SKM-1 (cell line): Measurements from ENCODE around the gene MYOM1.
A peak's percentile ranks its signal among the peaks of the same experiment; 100 is the strongest.

ENCODE experiments used
- DNase-seq: peaks from one replicate; lab custom pipeline; 2025; ENCODE audit not compliant: unreplicated experiment; lab: John Stamatoyannopoulos, UW

MYOM1 gene

DNA sequence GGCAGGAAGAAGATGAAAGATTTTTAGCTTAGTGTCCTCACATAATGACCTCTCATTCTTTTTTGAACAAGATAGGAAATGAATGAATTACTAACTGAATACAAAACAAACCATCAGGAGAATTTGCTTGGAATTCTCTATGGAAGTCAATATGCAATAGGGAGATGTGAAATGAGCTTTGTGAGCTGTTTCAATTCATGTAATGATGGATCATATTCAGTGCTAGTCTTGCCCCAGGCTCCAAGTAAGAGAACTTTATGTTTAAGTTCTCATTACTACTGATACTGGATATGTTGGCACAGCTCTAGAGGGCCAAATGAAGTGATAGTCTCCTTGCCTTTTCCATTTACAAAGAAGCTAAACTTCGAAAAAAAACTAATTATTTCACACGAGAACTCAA, 29.2 kb downstream of the MYOM1 start:
- DNase-seq = no peak

- no peak for DNase-seq
Measured at GRCh38 chr18:3189884-3190283, 29.9 kb downstream of the MYOM1 start.

DNA sequence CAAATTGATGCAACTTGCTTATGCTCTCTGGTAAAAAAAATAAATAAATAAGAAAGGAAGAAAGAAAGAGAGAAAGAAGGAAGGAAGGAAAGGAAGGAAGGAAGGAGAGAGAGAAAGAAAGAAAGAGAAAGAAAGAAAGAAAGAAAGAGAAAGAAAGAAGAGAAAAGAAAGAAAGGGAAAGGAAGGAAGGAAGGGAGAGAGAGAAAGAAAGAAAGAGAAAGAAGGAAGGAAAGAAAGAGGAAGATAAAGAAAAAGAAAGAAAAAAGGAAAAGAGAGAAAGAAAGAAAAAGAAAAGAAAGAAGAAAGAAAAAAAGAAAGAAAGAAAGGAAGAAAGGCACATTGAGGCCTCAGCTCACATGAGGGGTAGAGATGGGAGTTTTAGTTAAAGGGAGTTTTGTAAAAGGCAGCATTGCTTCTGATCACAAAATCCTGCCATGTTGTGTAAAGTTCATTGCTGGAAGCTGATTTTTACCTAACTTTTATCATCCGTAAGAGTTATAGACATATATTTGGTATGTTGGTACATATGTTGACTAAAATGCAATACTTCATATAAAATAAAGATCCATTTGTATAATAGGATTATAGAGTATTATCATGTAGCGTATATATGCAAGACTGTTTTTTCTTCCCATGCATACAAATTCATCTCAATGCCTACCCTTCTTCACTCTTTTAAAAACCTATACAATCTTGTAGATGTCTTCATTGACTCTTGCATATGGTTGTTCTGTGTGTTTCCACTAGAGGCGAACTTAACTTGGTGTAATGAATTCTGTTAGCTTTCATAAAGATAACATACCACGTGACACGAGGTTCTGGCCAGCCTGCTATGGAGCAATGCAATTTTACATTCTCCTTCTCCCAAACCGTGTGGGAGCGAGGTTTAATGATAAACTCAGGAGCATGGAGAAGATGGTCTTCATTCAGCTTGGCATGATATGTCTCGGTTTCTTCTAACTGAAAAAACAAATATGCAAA, 32.8 kb downstream of the MYOM1 start:
- no peak for DNase-seq

DNA sequence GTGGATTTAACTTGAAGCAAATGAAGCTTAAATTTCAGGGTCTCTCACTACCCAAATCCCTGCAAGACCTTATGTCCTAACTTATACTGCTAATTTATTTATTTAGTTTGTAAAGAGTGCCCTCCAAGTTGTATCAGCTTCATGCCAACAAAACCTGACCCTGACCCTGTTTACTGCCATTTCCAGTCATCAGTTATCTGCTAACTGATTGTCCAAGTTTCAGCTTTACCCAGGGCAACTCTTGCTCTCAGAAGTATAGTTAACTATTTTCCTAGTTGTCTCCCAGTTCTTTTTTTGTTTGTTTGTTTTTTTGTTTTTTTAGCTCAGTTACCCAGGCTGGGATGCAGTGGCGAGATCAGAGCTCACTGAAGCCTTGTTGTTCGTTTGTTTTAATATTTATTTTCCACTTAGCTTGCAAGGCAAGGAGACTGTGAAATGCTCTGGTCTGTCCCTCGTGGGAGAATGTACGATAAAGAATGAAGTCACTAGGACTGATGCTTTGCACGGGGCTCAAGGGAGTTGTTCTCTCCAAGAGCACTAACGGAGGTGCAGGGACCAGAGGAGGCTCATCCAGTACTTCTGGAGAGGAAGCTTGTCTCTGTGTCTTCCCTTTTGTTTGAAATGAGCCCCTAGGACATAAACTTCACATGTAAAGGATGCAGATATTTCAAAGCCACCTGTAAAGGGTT, 35.3 kb downstream of the MYOM1 start:
- DNase-seq = no peak

DNA sequence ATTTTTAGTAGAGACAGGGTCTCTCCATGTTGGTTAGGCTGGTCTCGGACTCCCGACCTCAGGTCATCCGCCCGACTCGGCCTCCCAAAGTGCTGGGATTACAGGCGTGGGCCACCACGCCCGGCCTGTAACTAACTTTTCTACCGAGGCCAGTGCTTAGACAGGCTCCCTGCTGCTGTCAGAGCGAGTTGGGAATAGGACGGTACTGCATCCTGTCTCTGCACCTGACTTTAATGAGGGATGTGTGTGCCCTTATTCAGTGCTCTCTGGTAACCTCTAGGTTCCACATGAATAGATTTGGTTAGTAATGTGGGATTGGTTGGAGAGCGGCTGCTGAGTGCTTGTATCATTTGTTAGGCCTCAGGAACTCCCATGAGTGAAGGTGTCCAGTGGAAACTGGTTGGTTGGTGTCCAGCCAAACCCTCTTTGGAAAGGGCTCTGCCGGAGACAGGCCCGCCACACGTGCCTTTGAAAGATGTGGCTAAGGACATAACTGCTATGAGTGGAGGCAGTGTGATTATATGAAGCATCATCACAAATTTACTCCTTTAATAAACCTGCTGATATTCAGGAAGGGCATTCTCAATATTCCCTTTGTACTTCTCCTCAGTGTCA, 36.6 kb downstream of the MYOM1 start:
- no peak for DNase-seq

- DNase-seq = no peak
Measured at GRCh38 chr18:3180325-3180724, 39.4 kb downstream of the MYOM1 start.

- DNase-seq = no peak
Measured at GRCh38 chr18:3179430-3180089, 40.2 kb downstream of the MYOM1 start.

DNA sequence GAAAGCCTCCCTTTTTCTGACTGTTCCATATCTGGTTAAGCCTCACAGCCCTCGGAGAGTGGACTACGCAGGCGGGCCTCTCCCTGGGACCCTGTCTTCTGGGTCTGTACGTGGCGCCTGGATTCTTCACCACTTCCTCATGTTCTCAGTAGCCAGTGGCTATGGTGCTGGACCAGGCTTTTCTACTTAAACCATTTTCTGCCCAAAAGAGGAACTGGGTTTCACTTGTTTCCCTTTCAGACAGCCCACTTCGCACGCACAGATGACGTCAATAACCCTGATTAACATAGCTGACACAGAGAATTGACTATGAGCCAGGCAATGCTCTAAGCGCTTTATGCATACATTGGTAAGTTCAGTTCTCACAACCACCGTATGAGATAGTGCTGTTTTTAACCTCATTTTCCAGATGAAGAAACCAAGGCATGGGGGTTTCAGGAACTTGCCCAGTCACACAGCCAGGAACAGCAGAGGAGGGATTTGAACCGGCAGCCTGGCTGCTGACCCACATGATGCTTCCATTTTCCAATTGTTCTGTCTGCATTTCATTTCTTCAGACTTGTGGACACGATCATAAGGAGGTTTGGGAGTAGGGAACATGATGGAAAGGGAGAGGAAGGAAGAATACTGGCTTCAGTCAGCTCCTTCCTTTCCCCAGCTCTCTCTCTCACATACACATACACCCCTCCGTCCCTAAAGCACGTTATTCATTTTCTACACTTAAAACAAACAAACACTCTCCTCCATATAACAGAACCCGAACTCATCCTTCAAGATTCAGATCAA, 41.7 kb downstream of the MYOM1 start:
- peak; percentile 95 for DNase-seq

GRCh38 chr18:3175195-3175758, 44.5 kb downstream of the MYOM1 start:
- DNase-seq = no peak

DNA sequence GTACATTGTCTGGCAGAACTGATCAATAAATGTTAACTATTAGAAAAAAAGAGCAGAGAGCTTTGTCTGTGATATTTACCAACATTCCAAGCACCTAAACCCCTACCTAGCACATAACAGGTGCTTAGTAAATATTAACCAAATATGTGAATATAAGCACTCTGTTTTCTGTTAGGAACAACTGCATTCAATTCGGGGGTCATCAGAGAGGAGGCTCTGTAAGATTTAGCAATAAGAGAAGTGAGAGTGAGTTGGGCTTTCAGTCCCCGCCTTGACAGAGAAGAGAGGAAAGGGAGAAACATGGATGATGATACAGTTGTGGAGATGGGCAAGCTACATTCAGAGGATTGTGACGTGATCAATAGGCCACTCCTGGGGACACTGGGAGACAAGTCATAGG, 47.7 kb downstream of the MYOM1 start:
- DNase-seq = no peak

GRCh38 chr18:3171631-3172030, 48.1 kb downstream of the MYOM1 start:
- no peak for DNase-seq

- no peak for DNase-seq
Measured at GRCh38 chr18:3170441-3171161, 49.2 kb downstream of the MYOM1 start.

DNA sequence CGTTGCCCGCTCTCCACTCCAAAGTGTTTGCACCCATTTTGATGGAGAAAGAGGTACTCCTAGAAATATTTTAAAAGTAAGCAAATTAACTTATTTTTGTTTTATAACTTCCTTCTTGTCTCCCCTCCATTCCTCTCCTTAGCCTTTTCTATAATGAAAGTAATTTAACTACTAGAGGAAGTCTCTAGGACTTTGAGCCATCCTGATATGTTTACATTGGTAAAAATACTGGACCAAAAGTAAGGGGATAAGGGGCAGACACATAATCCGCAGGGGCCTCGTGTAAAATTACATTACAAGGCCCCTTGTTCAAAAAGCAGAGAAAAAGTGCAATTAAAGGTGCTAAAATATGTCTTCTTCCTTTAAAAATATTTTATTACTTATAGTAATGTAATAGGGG, 55.4 kb downstream of the MYOM1 start:
- no peak for DNase-seq

DNA sequence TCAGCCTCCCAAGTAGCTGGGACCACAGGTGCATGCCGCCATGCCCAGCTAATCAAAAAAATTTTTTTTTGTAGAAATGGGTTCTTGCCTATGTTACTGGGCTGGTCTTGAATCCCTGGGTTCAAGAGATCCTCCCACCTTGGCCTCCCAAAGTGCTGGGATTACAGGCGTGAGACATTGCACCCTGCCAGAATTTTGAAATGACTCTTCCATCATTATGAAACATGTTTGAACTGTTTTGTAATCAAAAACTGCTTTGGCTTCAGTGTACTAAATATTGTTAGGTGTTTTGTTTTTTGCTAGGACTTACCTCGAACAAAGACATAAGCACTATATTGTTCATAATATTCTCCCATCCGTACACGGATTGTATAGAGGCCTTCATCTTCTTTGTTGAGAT, 55.8 kb downstream of the MYOM1 start:
- no peak for DNase-seq

DNA sequence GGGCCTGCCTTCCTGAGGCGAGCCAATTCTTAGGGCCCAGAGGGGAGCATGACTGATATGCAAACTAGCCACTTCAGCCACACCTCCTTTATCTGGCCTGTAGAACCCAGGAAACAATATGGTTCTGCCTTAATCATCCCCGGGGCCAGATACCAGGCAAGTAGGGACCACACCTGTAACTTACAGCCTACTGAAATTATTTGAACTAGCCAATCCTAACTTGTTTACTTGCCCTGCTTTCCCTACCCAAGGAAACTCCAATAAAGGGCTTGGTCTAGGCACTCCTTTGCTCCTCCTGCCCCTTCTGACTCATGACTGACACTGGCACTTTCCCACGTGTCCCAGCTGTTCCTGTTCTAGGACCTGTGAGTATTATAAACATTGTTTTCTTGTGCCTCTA, 57.6 kb downstream of the MYOM1 start:
- no peak for DNase-seq

DNA sequence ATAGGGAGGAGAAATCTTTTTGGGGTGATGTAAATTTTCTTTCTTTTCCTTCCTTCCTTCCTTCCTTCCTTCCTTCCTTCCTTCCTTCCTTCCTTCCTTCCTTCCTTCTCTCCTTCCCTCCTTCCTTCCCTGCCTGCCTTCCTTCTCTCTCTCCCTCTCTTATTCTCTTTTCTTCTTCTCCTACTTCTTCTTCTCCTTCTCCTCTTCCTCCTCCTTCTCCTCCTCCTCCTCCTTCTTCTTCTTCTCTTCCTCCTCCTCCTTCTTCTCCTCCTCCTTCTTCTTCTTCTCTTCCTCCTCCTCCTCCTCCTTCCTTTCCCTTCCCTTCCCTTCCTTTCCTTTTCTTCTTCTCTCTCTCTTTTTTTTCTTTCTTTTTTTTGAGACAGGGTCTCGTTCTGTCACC, 59.9 kb downstream of the MYOM1 start:
- DNase-seq = no peak

- no peak for DNase-seq
Measured at GRCh38 chr18:3157606-3158005, 62.2 kb downstream of the MYOM1 start.

DNA sequence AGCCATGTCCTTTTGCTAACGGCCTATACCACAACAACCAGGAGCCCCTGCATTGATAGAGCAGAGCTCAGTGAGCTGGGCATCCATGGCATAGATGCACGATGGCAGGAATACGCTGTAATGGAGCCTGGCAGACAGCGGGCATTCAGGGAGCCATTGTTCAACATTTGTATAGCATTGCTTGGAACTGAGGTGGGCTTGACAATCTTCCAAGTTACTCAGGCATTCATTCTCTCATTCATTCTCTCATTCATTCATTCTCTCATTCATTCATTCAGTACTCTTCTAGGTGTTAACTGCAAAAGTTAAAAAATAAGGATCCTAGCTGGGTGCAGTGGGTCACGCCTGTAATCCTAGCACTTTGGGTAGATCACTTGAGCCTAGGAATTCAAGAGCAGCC, 62.7 kb downstream of the MYOM1 start:
- no peak for DNase-seq

GRCh38 chr18:3156325-3156640, 63.5 kb downstream of the MYOM1 start:
- no peak for DNase-seq

- no peak for DNase-seq
Measured at GRCh38 chr18:3154214-3154613, 65.6 kb downstream of the MYOM1 start.
